ENCODE results near the gene SCN4B.
A peak's percentile ranks its signal among the peaks of the same experiment; 100 is the strongest.

SCN4B gene

DNA sequence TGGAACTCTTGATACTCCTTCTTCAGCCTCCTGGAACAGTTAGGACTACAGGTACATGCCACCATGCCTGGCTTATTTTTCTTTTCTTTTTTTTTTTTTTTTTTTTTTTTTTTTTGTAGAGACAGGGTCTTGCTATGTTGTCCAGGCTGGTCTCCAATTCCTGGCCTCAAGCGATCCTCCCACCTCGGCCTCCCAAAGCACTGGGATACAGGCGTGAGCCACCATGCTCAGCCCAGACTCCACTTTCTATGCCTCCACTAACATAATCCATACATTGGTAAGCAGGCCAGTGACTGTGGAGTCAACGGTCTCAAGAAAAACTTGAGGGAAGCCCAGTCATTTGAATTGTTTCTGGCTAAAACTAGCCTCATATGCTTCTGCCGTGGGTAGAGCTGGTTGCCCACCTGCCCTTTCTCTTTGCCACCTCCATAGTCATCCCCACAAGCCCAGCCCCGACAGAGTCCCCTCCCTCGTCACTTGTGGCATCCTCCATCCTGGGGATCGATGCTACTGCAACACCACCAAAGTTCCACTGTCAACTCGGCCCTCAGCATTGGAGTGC is 21.5 kb upstream of the SCN4B start:
- DNase-seq, result no peak

DNA sequence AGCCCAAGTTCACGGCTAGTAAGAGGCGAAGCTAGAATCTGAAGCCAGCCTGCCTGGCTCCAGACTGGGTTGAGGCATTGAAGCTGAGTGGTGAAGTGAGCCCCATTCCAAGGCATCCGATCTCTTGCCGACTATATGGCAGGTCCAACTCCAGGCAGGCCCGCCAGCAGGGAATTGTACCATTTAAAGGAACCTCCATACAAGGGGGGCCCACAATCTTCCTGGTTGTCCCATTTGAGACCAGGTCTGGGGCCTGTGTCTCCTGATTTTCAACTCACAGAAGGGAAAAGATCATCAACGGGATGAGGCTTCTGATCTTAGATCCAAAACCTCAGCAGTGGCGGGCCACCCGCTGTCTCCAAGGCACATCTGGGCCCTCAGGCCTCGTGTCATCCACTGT is 19.7 kb upstream of the SCN4B start:
- DNase-seq, result no peak

DNA sequence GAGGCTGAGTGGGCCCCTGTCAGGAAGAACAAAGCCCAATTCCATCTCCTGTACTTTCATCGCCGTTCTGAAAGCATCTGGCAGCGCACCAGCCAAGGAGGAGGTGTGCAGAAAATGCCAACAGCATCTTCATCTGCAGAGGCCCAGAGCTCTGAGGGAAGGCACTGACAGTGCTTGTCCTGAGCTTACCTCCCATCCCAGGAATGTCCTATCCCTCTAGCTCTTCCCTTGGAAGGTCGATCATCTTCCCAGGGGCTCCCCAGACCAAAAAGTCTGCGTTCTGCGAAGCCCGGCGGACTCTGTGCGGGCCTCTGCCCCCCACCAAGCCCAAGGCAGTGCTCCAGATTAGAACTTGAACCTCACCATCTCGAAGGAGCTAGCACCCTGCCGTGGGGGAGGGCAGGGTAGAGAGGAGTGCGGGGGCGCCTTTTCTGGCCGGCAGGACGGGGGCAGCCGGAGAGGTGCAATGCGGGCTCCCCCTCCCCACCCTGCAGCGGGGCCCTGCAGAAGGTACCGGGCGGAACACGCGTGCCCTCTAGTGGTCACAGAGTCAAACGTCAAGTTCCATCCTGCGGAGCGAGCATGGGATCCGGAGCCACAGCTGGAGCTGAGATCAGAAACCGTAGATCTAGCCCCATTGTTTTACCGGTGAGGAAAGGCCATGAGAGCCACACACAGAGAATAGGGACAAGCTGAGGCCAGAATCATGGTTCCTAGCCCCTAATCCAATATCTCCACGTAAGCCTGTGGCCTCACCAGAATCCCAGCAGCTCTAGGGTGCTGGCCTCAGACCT is 18.8 kb upstream of the SCN4B start:
- peak; percentile 30 to 72 (median 59) for DNase-seq

DNA sequence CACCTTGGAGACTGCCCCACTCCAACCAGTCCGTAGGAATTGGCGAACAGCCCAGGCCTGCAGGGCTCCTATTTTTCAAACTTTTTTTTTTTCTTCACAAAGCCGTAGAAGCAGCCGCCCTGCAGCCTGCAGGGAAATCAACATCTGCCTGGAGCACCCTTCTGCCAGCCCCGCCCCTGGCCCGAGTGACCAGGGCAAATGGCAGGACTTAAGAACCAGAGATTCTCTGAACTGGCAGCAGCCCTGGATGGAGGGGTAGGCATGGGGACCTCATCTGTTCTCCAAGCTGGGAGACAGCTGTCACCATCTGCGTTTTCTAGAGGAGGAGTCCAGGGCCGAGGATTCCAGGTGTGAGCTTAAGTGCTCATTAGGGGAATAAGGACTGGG is 18.3 kb upstream of the SCN4B start:
- DNase-seq, result no peak

GRCh38 chr11:118170231-118170630 is 17.6 kb upstream of the SCN4B start:
- no peak for DNase-seq

DNA sequence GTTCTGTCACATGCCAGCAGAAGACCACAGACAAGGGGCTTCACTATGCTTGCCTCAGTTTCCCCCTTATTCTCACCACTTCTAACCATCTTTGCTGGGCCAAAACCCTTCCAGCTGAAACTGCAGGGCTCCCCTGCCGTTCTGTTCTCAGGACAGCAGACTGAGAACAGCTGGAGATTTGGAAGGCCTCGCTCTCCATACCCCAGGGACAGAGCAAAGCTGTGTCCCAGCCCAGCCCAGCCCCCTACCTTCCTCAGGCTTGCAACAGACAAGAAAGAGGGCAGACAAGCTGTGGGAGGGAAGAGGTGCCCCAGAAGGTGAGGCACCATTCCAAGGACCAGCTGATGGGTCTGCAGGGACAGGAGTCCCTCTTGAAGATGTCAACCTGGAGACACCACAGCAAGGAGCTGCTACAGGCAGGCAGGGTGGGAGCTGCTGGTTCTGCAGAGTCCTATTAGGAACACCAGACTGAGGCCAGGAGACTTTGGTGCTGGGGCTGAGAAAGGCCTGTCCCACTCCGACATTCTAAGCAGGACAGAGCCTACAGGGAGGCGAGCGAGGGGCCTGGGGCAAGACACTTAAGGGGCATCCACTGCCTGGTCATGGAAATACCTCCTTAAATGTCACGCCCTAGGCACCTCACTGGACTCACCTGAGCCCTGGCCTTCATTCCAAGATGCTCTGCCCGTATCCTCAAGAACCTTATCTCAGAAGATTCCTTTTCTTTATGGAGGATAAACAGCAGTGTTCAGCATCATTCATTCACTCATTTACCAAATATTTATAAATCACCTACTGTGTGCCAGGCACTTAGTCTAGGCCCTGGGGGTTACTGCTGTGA is 16.9 kb upstream of the SCN4B start:
- DNase-seq, result no peak

GRCh38 chr11:118168751-118169150 is 16.1 kb upstream of the SCN4B start:
- DNase-seq, result no peak

DNA sequence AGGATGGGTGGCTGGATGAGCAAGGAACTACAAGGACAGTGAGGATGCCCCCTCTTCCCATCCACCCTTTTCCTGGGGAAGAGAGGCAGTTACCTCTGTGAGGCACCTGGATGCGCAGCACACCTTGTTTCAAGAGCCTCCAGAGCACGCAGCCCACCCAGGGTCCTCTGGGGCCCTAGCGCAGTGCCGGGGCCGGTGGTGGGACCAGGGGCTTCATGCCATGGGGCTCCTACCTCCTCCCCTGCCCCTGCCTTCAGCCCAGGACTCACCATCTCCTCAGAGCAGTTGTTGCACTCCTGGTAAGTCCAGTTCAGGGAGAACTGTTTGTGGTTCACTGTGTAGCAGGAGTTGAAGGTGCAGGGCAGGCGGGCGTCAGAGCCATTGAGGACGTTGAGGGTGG is 15.7 kb upstream of the SCN4B start:
- no peak for DNase-seq

GRCh38 chr11:118167906-118168305 is 15.3 kb upstream of the SCN4B start:
- DNase-seq, result no peak

DNA sequence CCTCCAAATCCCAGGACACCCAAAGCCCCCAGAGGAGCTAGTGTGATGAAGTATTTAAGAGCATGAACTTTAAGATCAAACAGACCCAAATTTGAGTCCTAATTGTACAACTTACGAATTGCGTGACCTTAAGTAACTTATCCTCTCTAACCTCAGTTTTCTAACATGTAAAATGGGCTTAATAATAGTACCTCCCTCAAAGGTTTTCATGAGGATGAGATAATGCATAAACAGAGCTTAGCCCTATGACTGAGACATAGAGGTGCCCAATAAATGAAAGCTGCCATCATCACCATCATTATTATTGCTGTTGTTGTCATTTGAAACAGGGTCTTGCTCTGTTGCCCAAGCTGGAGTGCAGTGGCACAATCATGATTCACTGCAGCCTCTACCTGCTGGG is 14.6 kb upstream of the SCN4B start:
- DNase-seq, result no peak

DNA sequence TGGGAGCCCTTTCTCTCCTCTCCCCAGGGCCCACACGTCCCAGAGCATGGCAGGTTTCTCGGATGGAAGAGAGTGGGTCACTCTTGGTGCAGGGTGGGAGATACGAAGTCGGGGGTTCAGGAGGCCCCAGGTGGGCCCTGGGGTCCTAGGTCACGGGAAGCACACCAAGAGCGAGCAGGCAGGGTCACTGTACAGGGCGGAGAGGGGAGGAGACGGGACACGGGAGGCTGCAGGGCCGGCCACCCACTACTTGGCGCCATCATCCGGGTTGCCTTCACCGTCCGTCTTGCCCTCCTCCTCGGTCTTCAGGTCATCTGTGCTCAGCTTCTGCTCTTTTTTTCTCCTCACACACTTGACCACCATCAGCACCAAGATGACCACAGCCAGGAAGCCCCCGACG is 14.0 kb upstream of the SCN4B start:
- DNase-seq, result no peak

DNA sequence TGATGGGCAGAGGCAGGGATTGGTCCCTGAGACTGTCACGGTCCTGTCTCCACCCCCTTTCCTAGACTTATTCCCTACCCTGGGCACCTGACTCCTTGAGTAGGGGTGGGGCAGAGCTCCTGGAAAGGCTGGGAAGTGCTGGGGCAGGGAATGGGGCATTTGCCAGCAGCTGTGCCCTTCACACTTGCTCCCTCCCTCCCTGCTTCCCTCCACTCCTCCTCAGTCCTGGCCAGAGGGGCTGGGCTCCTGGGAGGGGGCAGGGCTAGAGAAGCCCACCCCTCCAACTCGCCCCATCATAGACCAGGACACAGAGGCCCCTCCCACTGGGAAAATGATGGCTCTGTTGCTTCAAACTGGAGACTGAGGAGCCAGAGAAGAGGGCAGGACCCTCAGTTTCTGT is 12.3 kb upstream of the SCN4B start:
- DNase-seq, result no peak

DNA sequence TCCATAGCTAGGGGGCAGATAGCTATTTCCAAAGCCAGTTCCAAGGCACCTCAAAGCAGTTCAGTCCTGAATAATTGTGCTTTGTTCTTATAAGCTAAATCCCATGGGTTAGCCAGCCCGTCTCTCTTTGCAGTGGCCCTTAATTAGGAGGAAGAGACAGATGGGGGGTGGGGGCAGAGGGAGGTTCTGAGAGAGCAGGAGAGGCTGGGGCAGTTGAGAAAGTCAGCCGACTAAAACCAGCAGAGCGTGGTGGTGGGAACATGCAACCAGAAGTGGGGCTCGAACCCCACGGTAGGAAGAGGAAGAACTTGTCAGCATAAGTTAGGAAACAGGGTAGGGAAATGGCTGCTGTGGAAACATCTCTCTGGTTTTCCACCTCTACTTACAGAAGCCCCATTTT is 10.9 kb upstream of the SCN4B start:
- no peak for DNase-seq

DNA sequence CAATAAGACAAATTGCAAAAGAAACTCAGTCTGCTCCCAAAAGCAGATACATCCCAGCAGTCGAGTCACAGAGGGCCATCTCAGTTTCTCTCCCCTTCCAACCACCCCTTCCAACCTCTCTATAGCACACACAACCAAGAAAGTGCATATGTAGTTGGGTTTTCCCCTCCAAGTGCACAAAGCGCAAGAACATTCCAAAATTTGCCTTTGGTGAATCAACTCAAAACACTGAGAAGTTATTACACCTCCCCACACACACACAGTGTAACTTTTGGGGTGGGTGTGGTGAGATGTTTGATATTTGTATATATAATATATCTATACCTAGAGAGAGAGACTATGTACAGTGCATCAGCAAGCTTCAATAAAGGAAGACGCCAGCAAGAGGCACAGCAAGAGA is 10.2 kb upstream of the SCN4B start:
- no peak for DNase-seq

DNA sequence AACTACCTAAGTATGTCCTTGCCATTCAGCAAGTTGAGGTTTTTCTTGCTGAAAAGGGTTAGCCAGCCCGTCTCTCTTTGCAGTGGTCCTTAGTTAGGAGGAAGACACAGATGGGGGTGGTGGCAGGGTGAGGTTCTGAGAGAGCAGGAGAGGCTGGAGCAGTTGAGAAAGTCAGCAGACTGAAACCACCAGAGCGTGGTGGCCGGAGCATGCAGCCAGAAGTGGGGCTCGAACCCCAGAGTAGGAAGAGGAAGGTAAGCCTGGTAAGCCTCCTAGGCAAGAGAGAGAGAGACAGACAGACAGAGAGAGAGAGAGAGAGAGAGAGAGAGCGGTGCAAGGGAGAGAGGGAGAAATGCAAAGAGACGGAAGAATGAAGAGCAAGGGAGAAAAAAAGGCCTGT is 9.2 kb upstream of the SCN4B start:
- DNase-seq, result no peak

DNA sequence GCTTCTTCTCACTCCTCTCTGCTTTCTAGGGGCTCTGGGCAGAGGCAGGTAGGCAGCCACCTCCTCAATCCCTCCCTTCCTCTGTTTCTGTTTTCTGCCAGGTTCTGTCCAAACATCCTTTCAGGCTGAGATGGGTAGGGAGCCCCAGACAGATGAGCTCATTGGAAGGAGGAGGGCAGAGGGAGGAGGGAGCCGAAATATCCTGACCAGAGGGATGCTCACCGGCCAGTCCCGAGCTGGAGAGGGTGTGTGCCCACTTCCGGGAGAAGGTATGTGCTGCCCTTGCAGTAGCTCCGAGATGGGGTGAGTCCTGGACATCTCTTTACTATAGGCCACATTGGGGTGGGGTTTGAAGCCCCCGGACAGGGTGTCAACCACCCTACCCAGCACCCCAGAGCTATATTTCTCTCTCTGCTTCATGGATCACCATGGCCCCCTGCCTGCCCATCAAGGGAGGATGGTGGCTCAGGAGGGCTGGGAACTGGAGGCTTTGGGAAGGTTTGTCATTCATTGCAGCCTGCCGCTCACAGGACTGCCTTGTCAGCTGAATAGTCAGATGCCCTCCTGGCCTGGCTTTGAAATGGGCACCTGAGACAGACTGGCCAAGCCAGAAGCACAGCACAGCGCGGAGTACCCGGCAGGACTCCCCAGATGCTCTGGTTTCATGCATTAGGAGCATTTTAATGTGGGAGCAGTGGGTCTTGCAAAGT is 4.7 kb upstream of the SCN4B start:
- DNase-seq, result no peak

GRCh38 chr11:118156531-118157185 is 4.0 kb upstream of the SCN4B start:
- DNase-seq, result peak in 2 of 5 experiments; percentile 20 to 39

DNA sequence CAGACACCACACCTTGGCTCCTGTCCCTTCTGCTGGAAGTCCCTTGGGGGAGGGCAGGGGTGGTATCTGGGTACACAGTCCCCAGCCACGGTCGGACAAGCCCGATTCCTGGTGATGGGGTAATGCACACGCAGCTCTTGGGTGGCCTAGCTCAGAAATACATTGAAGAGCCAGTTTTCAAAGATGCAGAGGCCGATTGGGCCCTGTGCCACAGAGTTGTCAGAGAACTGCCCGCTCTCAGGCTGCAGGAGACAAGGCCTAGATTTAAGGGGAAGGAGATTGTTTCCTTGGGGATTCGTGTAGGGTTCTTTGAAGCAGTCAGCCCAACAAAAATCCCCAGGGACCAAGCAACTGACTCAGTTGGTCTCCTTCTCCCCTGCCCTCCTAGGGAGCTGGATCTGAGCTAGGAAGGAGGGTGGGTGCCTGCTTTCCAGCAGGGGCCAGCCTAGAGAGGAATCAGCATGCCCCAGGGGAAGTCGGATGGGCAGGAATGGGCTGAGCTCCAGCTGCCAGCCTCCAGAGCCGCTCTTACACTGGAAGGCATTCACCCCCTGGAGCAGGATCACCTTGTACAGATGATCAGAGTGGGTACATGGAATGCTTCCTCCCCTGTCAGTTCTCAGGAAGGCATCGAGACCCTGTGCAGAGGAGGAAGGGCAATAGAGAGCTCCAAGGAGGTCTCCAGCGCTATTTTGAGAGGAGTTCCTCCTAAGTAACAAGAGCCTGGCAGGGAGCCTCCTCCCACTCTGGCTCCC is 3.3 kb upstream of the SCN4B start:
- DNase-seq, result no peak

- DNase-seq, result no peak
Measured at GRCh38 chr11:118154641-118155040, 2.0 kb upstream of the SCN4B start.

GRCh38 chr11:118153976-118154375 is 1.4 kb upstream of the SCN4B start:
- no peak for DNase-seq

DNA sequence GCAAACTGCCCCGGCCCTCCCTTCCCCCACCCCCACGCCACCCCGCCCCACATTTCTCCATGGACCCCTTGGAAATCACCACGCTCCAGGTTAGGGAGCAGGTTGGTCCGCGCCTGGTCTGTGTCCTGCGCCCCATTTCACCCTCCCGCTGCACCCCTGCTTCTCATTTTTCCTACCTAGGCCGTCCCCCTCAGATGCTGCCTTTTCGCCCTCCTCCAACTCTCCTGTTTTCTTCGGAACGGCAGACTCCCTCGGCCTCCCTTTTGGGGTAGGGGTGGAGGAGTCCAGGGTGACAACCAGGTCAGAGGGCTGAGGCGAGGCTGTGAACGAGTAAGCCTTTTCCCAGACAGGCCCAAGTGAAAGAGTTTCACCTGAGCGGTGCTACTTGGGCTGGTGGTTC is 893 bp upstream of the SCN4B start:
- no peak for DNase-seq

DNA sequence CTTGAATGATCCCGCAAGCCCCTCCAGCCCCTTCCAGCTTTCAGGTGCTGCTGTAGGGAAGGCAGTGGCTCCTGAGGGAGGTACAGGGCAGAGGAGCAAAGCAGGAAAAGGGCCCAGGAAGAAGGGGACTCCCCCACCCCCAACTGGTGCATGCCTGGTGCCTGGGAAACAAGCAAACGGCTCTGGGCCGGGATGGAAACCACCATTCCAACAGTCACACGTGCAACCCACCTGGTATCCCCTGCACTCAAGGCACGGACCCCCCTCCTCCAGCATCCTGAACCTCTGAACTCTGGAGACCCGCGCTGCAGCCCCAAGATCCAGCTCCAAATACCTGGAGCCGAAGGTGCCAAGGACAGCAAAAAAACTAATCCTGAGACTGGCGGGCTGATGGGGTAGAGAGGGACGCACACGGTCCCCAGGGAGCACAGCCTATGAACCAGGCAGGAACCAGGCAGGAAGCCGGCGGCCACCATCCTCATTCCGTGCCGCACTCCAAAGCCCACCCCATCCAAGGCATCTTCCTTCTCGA is 537 bp downstream of the SCN4B start:
- DNase-seq, result no peak
